HCT116 (cell line): Measurements from ENCODE around the gene FCRL5.

Source experiments
- ATF3 ChIP-seq: IDR thresholded peaks from 2 replicates; pipeline ENCODE4 v1.6.1; 2012
- CTCF ChIP-seq, 3 experiments: fragments of 200-600 bp in 1 of 3; sonication (generic) in 1 of 3; IDR thresholded peaks in 2 of 3; conservative IDR thresholded peaks in 1 of 3; 2 replicates each; pipeline ENCODE4 v1.5.1; 2012 to 2017; ENCODE audit warnings: low read depth in 2 of 3, low read length in 2 of 3, antibody characterized with exemption in 1 of 3, borderline replicate concordance in 1 of 3, control low read depth in 1 of 3, mild to moderate bottlenecking in 1 of 3, mixed read lengths in 1 of 3, mixed run types in 1 of 3, moderate library complexity in 1 of 3; ENCODE audit not compliant: insufficient read depth in 1 of 3
- EZH2 ChIP-seq: fragments of 200-600 bp; sonication (generic); IDR thresholded peaks from 2 replicates; pipeline ENCODE4 v1.6.1; 2017; ENCODE audit warnings: antibody characterized with exemption, mixed run types
- POLR2A ChIP-seq: IDR thresholded peaks from 2 replicates; pipeline ENCODE4 v1.7.0; 2011; ENCODE audit warnings: borderline replicate concordance; ENCODE audit not compliant: insufficient read depth, insufficient read length; ENCODE audit errors: extremely low read depth
- YY1 ChIP-seq: IDR thresholded peaks from 2 replicates; pipeline ENCODE4 v1.6.1; 2011; ENCODE audit warnings: low read length, low read depth, moderate library complexity, mild to moderate bottlenecking; ENCODE audit not compliant: insufficient replicate concordance; ENCODE audit errors: extremely low read depth
- ZFX ChIP-seq: fragments of 450-650 bp; IDR thresholded peaks from 2 replicates; pipeline ENCODE4 v1.6.1; 2017

GRCh38 chr1:157504646-157505045 lies 47.7 kb downstream of the FCRL5 start:
- TF ChIP-seq CTCF (IDR thresholded peaks at IDR 0.05 in 2 of 3, conservative IDR thresholded peaks at IDR 0.05 in 1 of 3; ENCODE audit: borderline replicate concordance in 1 of 3, insufficient read depth in 1 of 3, low read depth in 2 of 3, low read length in 2 of 3) = no peak
- TF ChIP-seq ATF3 = no peak
- TF ChIP-seq POLR2A = no peak
- no peak for TF ChIP-seq ZFX
- TF ChIP-seq EZH2 = no peak
- TF ChIP-seq YY1 = no peak
